Left hindlimb (tissue), 1 donor: ENCODE data around the gene DONSON.
A peak's percentile ranks its signal among the peaks of the same experiment; 100 is the strongest.
"Not testable (repeated sequence)": the region's sequence is repeated elsewhere in the genome, so short reads cannot be mapped to it uniquely, and the experiment has no call there.

Experiments
- DNase-seq: peaks from one replicate; pipeline ENCODE4 v3.0.0-alpha.2; 2018

The DONSON gene, protein sequence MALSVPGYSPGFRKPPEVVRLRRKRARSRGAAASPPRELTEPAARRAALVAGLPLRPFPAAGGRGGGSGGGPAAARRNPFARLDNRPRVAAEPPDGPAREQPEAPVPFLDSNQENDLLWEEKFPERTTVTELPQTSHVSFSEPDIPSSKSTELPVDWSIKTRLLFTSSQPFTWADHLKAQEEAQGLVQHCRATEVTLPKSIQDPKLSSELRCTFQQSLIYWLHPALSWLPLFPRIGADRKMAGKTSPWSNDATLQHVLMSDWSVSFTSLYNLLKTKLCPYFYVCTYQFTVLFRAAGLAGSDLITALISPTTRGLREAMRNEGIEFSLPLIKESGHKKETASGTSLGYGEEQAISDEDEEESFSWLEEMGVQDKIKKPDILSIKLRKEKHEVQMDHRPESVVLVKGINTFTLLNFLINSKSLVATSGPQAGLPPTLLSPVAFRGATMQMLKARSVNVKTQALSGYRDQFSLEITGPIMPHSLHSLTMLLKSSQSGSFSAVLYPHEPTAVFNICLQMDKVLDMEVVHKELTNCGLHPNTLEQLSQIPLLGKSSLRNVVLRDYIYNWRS

GRCh38 chr21:33588485-33589335 is at the start of gene DONSON:
Gene DONSON, minus strand, starts transcription at chr21:33588684. Its CDS starts 43 bp downstream, at chr21:33588641.
- peak; percentile 92 for DNase-seq

GRCh38 chr21:33634254-33634653 is 45.8 kb upstream of the DONSON start:
- DNase-seq = no peak

- not testable (repeated sequence) for DNase-seq
These were observed 37.7 kb upstream of the DONSON start for GRCh38 chr21:33626151-33626550.

DNA sequence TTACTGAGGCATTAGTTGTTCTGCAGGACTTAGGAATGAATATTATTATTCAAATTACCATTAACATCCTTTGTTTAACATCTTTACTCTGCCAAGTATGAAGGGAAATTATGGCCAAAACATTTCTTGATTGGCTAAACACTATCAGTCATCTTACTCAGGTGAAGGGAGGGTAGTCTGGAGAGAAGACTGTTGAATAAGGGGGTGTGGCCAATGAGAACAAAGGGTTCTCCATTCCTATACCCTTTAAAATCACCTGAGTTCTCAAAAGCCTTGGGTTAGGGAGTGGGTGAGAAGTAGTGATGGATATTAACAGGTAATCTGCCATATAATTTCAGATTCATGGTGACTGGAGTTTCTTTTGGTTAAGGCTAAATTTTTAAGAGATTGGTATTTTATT is 33.8 kb upstream of the DONSON start:
- no peak for DNase-seq

DNA sequence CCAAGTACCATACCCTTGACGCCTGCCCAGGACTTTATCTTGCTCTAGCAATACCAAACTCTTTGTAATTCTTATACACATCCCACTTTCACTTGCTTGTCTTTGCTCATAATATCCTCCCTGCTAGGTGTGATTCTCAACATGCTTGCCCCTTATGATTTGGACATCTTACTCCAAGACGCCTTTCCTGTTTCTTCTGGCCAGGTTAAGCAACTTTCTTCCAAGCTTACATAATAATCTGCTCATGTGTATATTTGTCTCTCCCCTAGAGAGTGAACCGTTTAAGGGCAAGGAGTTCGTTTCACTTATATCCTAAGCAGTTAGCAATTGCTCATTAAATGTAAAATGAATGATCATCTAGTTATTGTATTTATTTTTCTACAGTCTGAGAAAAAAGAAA is 31.2 kb upstream of the DONSON start:
- DNase-seq = no peak

DNA sequence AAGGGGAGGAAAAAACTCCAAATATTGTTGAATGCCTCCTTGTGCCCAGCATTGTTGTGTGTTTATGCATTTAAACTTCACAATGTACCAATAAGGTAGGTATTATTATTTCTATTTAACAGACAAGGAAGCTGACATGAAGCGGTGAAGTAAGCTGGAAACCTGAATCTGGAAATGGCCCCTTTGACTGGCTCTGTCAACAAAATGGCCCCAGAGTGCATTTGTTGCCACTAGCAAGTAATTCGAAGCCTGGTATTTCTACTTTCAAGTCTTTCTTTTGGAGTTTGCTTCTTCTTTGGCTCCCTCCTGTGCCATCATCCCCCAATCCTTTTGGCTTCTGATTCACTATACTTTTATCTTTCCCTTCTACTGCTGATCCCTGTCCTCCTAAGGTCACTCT is 29.9 kb upstream of the DONSON start:
- no peak for DNase-seq

DNA sequence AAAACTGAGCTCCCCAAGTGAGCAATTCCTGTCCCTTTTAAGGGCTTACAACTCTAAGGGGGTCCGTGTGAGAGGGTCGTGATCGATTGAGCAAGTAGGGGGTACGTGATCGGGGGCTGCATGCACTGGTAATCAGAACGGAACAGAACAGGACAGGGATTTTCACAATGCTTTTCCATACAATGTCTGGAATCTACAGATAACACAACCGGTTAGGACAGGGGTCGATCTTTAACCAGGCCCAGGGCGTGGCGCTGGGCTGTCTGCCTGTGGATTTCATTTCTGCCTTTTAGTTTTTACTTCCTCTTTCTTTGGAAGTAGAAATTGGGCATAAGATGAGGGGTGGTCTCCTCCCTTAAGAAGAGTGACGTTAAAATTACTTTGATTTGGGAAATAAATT is 29.1 kb upstream of the DONSON start:
- DNase-seq = not testable (repeated sequence)

GRCh38 chr21:33611006-33611744 is 22.7 kb upstream of the DONSON start:
- DNase-seq = no peak

DNA sequence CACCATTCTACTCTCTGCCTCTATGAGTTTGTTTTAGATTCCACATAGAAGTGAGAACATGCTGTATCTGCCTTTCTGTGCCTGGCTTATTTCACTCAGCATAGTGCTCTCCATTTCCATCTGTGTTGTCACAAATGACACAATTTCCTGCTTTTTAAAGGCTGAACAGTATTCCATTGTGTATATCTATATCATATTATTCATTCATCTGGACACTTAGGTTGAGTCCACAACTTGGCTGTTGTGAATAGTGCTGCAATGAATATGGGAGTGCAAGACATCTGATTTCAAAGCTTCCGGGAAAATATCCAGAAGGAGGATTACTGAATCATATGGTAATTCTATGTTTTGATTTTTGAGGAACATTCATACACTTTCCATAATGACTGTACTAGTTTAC is 20.1 kb upstream of the DONSON start:
- no peak for DNase-seq

GRCh38 chr21:33598051-33598450 is 9.6 kb upstream of the DONSON start:
- DNase-seq = no peak

DNA sequence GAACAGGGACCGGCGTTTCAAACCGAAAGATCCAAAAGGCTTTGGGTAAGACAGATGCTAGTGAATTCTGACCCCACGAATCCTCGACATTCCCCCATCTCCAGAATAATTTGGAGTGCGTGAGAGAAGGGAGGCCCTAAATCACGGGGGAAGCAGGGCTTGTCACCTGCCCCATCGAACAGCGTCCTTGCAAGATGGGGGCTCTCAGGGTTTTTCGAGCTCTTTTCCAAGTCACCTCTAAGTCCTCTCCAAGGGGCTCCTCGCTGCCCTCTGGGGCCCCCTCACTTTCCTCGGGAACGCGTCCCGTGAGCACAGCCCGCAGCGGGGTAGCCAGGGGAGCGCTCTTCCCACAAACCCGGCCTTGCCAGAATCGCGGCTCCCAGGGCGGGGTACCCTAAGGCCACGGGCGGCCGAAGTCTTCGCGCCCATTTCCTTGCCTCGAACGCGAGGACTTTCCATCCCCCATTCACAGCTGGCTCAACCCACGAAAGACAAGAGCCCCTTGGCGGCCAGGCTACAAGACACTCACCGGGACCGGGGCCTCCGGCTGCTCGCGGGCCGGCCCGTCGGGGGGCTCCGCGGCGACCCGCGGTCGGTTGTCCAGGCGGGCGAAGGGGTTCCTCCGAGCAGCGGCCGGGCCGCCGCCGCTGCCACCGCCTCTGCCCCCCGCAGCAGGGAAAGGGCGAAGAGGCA is 546 bp downstream of the DONSON start:
- peak; percentile 69 for DNase-seq

GRCh38 chr21:33586927-33587326 is 1.6 kb downstream of the DONSON start:
- DNase-seq = no peak

DNA sequence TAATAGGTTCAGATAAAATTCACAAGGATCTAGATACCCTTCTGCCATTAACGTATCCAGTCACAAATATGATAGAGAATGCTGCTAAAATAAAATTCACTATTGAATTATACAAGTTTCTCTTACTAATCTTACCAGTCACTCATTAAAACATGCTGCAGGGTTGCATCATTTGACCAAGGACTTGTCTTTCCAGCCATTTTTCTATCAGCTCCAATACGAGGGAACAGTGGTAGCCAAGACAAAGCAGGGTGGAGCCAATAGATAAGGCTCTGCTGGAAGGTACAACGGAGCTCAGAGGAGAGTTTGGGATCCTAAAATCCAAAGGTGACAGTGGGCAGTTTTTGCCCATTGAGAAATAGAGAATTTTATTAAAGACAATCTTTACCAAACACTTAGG is 4.0 kb downstream of the DONSON start:
- no peak for DNase-seq

GRCh38 chr21:33578959-33579542 is 9.4 kb downstream of the DONSON start:
- DNase-seq = no peak

GRCh38 chr21:33578214-33578613 is 10.3 kb downstream of the DONSON start:
- no peak for DNase-seq

GRCh38 chr21:33576741-33577141 is 11.7 kb downstream of the DONSON start:
- not testable (repeated sequence) for DNase-seq

DNA sequence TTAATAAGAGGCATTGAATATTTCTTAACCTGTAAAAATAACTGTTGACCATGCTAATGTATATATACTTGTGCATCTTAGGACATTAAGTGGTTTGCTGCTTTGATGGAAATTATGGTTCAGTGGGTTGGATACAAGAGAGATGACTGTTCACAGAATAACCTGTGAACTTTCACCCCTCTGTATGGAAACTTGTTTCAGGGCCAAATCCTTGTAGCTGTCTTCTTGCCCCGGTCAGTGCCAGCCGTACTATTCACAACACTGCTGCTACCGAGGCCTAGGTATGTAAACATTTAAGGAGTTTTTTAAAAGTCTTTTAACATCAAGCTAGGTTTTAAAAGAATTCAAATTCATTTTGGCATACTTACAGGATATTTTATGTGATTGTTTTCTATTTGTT is 16.1 kb downstream of the DONSON start:
- DNase-seq = no peak

GRCh38 chr21:33569991-33570390 is 18.5 kb downstream of the DONSON start:
- no peak for DNase-seq

- DNase-seq = no peak
These were observed 20.0 kb downstream of the DONSON start for GRCh38 chr21:33568448-33568847.

- no peak for DNase-seq
These were observed 20.6 kb downstream of the DONSON start for GRCh38 chr21:33567914-33568313.

DNA sequence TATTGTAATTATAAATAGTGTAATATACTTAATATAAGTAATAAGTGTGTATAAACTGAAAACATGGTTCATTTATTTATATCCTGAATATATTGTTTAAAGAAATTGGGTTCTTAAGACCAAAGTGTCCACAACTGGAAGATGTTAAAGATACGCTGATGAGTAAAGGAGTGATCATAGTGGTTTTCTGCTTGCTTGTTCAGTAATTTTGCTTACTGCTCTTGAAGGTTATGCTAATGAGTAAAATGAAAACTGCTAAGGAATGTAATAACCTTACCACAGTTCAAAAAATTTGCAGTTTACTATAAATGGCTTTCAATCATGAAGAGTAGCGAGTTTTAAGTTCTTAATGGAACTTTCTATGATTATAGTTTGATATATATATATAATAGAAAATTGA is 22.0 kb downstream of the DONSON start:
- no peak for DNase-seq

- DNase-seq = no peak
These were observed 26.1 kb downstream of the DONSON start for GRCh38 chr21:33562389-33562788.
